ENCODE data around the gene ASCL5. TPM values are rescaled to one million over a fixed set of nuclear protein-coding genes. Genes with fewer than 3 reads are reported as not detected.

ASCL5 gene
- total and polyA plus RNA-seq, 2 of the 13 experiments (the other 11 are each of a cell fraction or from before 2014, with no cell fraction given): not detected

GRCh38 chr1:201170533-201171062, 43.6 kb upstream of the ASCL5 start (continued):
- TF ChIP-seq ZNF687 (CRISPR knock-in tag; IDR thresholded peaks at IDR 0.05) (no peak), ZBTB39 (CRISPR knock-in tag; IDR thresholded peaks at IDR 0.05) (no peak), ATF5 (CRISPR knock-in tag; IDR thresholded peaks at IDR 0.05; ENCODE audit: low read depth) (no peak), ZNF558 (CRISPR knock-in tag; IDR thresholded peaks at IDR 0.05; ENCODE audit: borderline replicate concordance) (0 out of 2 replicates have a peak, but pooled peaks have one; percentile 16), ATF6 (CRISPR knock-in tag; conservative IDR thresholded peaks at IDR 0.05) (no peak), TBX2 (CRISPR knock-in tag; IDR thresholded peaks at IDR 0.05; ENCODE audit: borderline replicate concordance) (peak; percentile 98), CC2D1A (CRISPR knock-in tag; IDR thresholded peaks at IDR 0.05) (no peak), KLF16 (CRISPR knock-in tag; IDR thresholded peaks at IDR 0.05) (peak in 1 of 2 experiments; percentile 35; a peak in 1 of 4 replicates), TCF7 (IDR thresholded peaks at IDR 0.05; ENCODE audit: low read depth) (peak; percentile 39; the same call in 1 of the 2 replicates), ATF4 (CRISPR knock-in tag; IDR thresholded peaks at IDR 0.05) (peak; percentile 72 to 100; a peak in 3 of 4 replicates), ZFAT (CRISPR knock-in tag; conservative IDR thresholded peaks at IDR 0.05) (no peak), PRDM10 (CRISPR knock-in tag; IDR thresholded peaks at IDR 0.05; ENCODE audit: low read depth) (peak; percentile 83; the same call in 1 of the 2 replicates), NRL (CRISPR knock-in tag; IDR thresholded peaks at IDR 0.05; ENCODE audit: borderline replicate concordance) (no peak), TEAD2 (CRISPR knock-in tag; IDR thresholded peaks at IDR 0.05) (no peak)
